RWPE2 (cell line): ENCODE data around the gene DENND2A.
A peak's percentile ranks its signal among the peaks of the same experiment; 100 is the strongest.

Experiments
- ATAC-seq: fragments of 200-7000 bp; cut with Tn5 transposase; 3 replicates; pipeline ENCODE4 v1.9.1; 2021; ENCODE audit warnings: low read depth
- DNase-seq: peaks from one replicate; pipeline ENCODE4 v3.0.0-alpha.2; 2020; ENCODE audit warnings: low spot score
- H3K27ac ChIP-seq: fragments of 450-650 bp; 2 replicates; pipeline ENCODE4 v1.5.1; 2017; ENCODE audit warnings: mild to moderate bottlenecking; ENCODE audit not compliant: poor library complexity, severe bottlenecking
- H3K27me3 ChIP-seq: fragments of 250-450 bp; sonication (Bioruptor Pico); 2 replicates; pipeline ENCODE4 v1.5.1; 2021; ENCODE audit warnings: mild to moderate bottlenecking, moderate library complexity; ENCODE audit not compliant: insufficient read depth, poor library complexity, severe bottlenecking
- H3K36me3 ChIP-seq: fragments of 250-450 bp; sonication (Bioruptor Pico); 2 replicates; pipeline ENCODE4 v1.5.1; 2020; ENCODE audit warnings: low read depth, mild to moderate bottlenecking, moderate library complexity
- H3K4me1 ChIP-seq: fragments of 250-450 bp; sonication (Bioruptor Pico); 2 replicates; pipeline ENCODE4 v1.5.1; 2021; ENCODE audit warnings: mild to moderate bottlenecking, moderate library complexity; ENCODE audit not compliant: insufficient read depth, poor library complexity, severe bottlenecking
- H3K4me3 ChIP-seq: fragments of 250-450 bp; sonication (Bioruptor Pico); 2 replicates; pipeline ENCODE4 v1.5.1; 2021; ENCODE audit warnings: mild to moderate bottlenecking, moderate library complexity; ENCODE audit not compliant: severe bottlenecking
- H3K9me3 ChIP-seq: fragments of 250-450 bp; sonication (Bioruptor Pico); 2 replicates; pipeline ENCODE4 v1.5.1; 2021; ENCODE audit warnings: mild to moderate bottlenecking, moderate library complexity; ENCODE audit not compliant: severe bottlenecking
- CTCF ChIP-seq: fragments of 450-650 bp; IDR thresholded peaks from one replicate; pipeline ENCODE4 v1.5.1; 2017; ENCODE audit warnings: mild to moderate bottlenecking, moderate library complexity; ENCODE audit not compliant: poor library complexity, severe bottlenecking

The DENND2A gene

GRCh38 chr7:140676306-140676705 lies 35.7 kb upstream of the DENND2A start:
- Histone ChIP-seq H3K27me3 (no peaks in the 10 kb centered on the region), H3K4me3 (no peak overlapping the region), H3K9me3 (no peaks in the 10 kb centered on the region), H3K36me3 (peaks cover 32% of the 10 kb centered on the region), H3K27ac (no peak overlapping the region), H3K4me1 (peaks cover 9% of the 10 kb centered on the region)
- no peak for TF ChIP-seq CTCF
- ATAC-seq, result no peak
- DNase-seq, result no peak

- peaks cover 32% of the 10 kb centered on the region for H3K36me3 ChIP-seq
- DNase-seq, result no peak
- no peak overlapping the region for H3K27ac ChIP-seq
- ATAC-seq, result no peak
- TF ChIP-seq CTCF, result no peak
- no peaks in the 10 kb centered on the region for H3K9me3 ChIP-seq
- H3K27me3 ChIP-seq, result no peaks in the 10 kb centered on the region
- H3K4me1 ChIP-seq, result peaks cover 9% of the 10 kb centered on the region
- H3K4me3 ChIP-seq, result no peak overlapping the region
Measured at GRCh38 chr7:140675726-140676125, 35.1 kb upstream of the DENND2A start.

- ATAC-seq, result no peak
- H3K27ac ChIP-seq, result no peak overlapping the region
Measured at GRCh38 chr7:140674899-140675701, 34.5 kb upstream of the DENND2A start.

GRCh38 chr7:140674356-140674800 lies 33.8 kb upstream of the DENND2A start:
- Histone ChIP-seq H3K27ac (no peak overlapping the region), H3K9me3 (no peaks in the 10 kb centered on the region), H3K4me3 (peak overlapping the region; percentile 83), H3K4me1 (peaks cover 9% of the 10 kb centered on the region), H3K36me3 (peaks cover 21% of the 10 kb centered on the region), H3K27me3 (no peaks in the 10 kb centered on the region)
- ATAC-seq (no peak), DNase-seq (no peak)
- no peak for TF ChIP-seq CTCF

More at GRCh38 chr7:140674899-140675701, 34.5 kb upstream of the DENND2A start:
- no peak overlapping the region for H3K4me3 ChIP-seq
- TF ChIP-seq CTCF, result peak; percentile 37
- H3K9me3 ChIP-seq, result no peaks in the 10 kb centered on the region
- DNase-seq, result no peak
- no peaks in the 10 kb centered on the region for H3K27me3 ChIP-seq
- H3K4me1 ChIP-seq, result peaks cover 9% of the 10 kb centered on the region
- H3K36me3 ChIP-seq, result peaks cover 26% of the 10 kb centered on the region

- no peaks in the 10 kb centered on the region for H3K9me3 ChIP-seq
- peak overlapping the region; percentile 49 for H3K27ac ChIP-seq
- H3K36me3 ChIP-seq, result peaks cover 17% of the 10 kb centered on the region
- no peaks in the 10 kb centered on the region for H3K27me3 ChIP-seq
- TF ChIP-seq CTCF, result no peak
- ATAC-seq (peak; percentile 41), DNase-seq (no peak)
- H3K4me1 ChIP-seq, result peaks cover 9% of the 10 kb centered on the region
- peak overlapping the region; percentile 83 for H3K4me3 ChIP-seq
Measured at GRCh38 chr7:140673774-140674155, 33.2 kb upstream of the DENND2A start.
